Activated naive CD8-positive, alpha-beta T cell (primary cell): Measurements from ENCODE around the gene GPR161.

ENCODE experiments used
- H3K27ac Mint-ChIP-seq: one replicate; pipeline ENCODE4 v1.8.0; 2021; ENCODE audit warnings: mixed read lengths
- H3K27me3 Mint-ChIP-seq: one replicate; pipeline ENCODE4 v1.8.0; 2021; ENCODE audit warnings: mixed read lengths
- H3K36me3 Mint-ChIP-seq: one replicate; pipeline ENCODE4 v1.8.0; 2021; ENCODE audit warnings: mixed read lengths
- H3K4me1 Mint-ChIP-seq: one replicate; pipeline ENCODE4 v1.8.0; 2021; ENCODE audit warnings: low read depth, mixed read lengths
- H3K4me3 Mint-ChIP-seq: one replicate; pipeline ENCODE4 v1.8.0; 2021; ENCODE audit warnings: mild to moderate bottlenecking, mixed read lengths
- H3K9me3 Mint-ChIP-seq: one replicate; pipeline ENCODE4 v1.8.0; 2021; ENCODE audit warnings: low read depth, mixed read lengths

The GPR161 gene

GRCh38 chr1:168105846-168106245 lies 30.9 kb downstream of the GPR161 start:
- no peak overlapping the region for H3K4me3 Mint-ChIP-seq
- H3K27ac Mint-ChIP-seq: no peak overlapping the region
- no peaks in the 10 kb centered on the region for H3K27me3 Mint-ChIP-seq
- no peaks in the 10 kb centered on the region for H3K4me1 Mint-ChIP-seq
- H3K9me3 Mint-ChIP-seq: no peaks in the 10 kb centered on the region
- H3K36me3 Mint-ChIP-seq: no peaks in the 10 kb centered on the region

GRCh38 chr1:168104535-168104934 lies 32.2 kb downstream of the GPR161 start:
- Mint-ChIP-seq H3K36me3 (no peaks in the 10 kb centered on the region), H3K9me3 (no peaks in the 10 kb centered on the region)

DNA sequence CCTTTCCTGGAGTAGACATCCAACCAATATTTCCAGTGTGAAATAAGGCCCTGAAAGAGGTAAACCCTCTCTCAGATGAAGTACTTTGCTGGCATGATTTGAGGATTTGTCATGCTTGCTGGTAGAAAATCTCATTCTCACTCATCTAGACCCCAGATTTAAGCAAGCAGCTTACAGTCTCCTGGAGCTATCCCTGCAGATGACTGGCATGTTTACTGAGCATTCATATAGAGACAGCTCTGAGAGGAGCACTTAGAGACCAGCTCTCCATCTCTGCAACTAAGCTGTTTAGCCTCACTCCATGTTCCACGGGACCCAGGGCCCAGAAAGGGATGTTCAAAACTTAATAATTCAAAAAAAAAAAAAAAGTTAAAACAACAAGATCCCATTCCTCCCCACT lies 34.2 kb downstream of the GPR161 start:
- Mint-ChIP-seq H3K9me3 (no peaks in the 10 kb centered on the region), H3K4me1 (no peaks in the 10 kb centered on the region), H3K27ac (no peak overlapping the region), H3K36me3 (no peaks in the 10 kb centered on the region), H3K4me3 (no peak overlapping the region), H3K27me3 (no peaks in the 10 kb centered on the region)

More at GRCh38 chr1:168104535-168104934, 32.2 kb downstream of the GPR161 start:
- no peak overlapping the region for H3K27ac Mint-ChIP-seq
- no peaks in the 10 kb centered on the region for H3K4me1 Mint-ChIP-seq
- no peak overlapping the region for H3K4me3 Mint-ChIP-seq
- no peaks in the 10 kb centered on the region for H3K27me3 Mint-ChIP-seq

DNA sequence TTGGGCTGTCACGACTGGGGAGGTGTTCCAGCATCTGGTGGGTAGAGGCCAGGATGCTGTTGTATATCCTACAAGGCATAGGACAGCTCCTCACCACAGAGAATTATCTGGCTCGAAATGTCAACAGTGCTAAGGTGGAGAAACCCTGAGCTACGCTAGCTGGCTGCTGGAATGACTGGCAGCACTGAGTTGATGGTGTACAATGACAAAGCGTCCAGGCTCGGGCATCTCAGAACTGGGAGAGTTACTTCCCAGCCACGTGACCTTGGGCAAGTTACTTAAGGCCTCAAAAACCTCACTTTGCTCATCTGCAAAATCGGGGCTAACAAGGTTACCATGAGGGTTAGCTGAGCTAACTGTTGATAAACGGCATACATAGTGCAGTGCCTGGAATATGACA lies 35.4 kb downstream of the GPR161 start:
- Mint-ChIP-seq H3K9me3 (no peaks in the 10 kb centered on the region), H3K4me3 (no peak overlapping the region), H3K4me1 (no peaks in the 10 kb centered on the region), H3K27me3 (no peaks in the 10 kb centered on the region), H3K36me3 (no peaks in the 10 kb centered on the region), H3K27ac (no peak overlapping the region)

GRCh38 chr1:168100315-168101002 lies 36.3 kb downstream of the GPR161 start:
- H3K27me3 Mint-ChIP-seq: no peaks in the 10 kb centered on the region
- H3K4me3 Mint-ChIP-seq: no peak overlapping the region
- H3K27ac Mint-ChIP-seq: no peak overlapping the region
- H3K36me3 Mint-ChIP-seq: no peaks in the 10 kb centered on the region
- no peaks in the 10 kb centered on the region for H3K4me1 Mint-ChIP-seq
- H3K9me3 Mint-ChIP-seq: no peaks in the 10 kb centered on the region

DNA sequence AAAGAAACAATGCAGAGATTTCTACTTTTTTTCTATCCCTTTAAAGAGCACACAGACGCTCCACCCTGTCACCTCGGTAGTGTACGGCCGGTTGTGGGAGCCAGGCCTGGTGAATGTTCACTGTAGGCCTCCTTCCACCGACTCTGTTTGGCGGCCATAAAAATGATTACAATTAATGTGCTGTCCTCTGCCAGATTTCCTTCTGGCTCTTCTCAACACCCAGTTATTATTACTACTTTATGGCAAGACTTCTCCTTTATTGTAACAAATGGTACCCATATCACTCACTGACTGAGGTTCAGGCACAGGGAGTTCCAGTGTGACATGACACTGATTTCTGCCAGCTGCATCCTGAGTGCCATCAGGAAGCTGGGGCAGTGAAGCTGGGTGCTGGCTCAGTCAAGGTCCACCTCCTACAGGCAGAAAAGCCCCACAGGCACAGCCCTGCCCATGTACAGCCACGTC lies 37.4 kb downstream of the GPR161 start:
- H3K27me3 Mint-ChIP-seq: peaks cover 2% of the 10 kb centered on the region
- no peak overlapping the region for H3K27ac Mint-ChIP-seq
- H3K9me3 Mint-ChIP-seq: no peaks in the 10 kb centered on the region
- no peaks in the 10 kb centered on the region for H3K4me1 Mint-ChIP-seq
- no peak overlapping the region for H3K4me3 Mint-ChIP-seq
- H3K36me3 Mint-ChIP-seq: no peaks in the 10 kb centered on the region

DNA sequence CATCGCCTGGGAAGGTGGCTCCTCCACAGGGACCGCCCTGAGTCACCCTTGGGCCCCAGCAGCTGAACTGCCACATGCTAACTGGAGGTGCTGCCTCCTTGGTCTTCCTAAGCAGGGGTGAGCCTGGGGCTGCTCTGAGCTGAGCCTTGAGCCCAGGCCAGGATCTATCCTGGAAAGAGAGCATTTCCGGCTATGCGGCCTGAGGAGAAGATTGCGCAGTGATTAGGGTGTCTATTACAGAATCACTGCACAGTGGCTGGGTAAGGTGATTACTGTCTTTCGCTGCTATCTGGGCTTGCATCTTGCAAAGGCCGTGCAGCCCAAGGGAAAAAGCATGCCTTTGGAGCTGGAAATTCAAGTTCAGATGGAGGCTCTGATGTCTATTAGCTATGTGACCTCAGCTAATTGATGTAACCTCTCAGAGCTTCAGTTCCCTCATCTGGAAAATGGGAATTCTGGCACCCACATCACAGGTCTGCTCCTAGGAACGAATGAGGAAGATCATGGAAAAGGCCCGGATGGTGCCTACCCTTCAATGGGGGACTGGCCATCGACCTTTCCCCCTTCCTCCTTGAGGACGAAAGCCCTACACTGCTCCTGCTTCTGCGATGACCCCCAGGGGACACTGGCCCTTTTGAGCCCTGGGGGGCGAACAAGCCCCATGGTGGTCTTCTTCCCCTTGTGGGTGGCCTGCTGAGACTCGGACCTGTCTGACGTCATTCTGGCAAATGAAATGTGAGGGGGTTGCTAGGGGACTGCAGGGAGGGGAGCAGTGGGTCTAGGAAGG lies 38.0 kb downstream of the GPR161 start:
- Mint-ChIP-seq H3K27me3 (peaks cover 2% of the 10 kb centered on the region), H3K36me3 (no peaks in the 10 kb centered on the region), H3K27ac (no peak overlapping the region), H3K4me1 (no peaks in the 10 kb centered on the region), H3K4me3 (no peak overlapping the region), H3K9me3 (no peaks in the 10 kb centered on the region)

GRCh38 chr1:168097921-168098528 lies 38.7 kb downstream of the GPR161 start:
- Mint-ChIP-seq H3K36me3 (no peaks in the 10 kb centered on the region), H3K4me3 (no peak overlapping the region), H3K4me1 (no peaks in the 10 kb centered on the region)

DNA sequence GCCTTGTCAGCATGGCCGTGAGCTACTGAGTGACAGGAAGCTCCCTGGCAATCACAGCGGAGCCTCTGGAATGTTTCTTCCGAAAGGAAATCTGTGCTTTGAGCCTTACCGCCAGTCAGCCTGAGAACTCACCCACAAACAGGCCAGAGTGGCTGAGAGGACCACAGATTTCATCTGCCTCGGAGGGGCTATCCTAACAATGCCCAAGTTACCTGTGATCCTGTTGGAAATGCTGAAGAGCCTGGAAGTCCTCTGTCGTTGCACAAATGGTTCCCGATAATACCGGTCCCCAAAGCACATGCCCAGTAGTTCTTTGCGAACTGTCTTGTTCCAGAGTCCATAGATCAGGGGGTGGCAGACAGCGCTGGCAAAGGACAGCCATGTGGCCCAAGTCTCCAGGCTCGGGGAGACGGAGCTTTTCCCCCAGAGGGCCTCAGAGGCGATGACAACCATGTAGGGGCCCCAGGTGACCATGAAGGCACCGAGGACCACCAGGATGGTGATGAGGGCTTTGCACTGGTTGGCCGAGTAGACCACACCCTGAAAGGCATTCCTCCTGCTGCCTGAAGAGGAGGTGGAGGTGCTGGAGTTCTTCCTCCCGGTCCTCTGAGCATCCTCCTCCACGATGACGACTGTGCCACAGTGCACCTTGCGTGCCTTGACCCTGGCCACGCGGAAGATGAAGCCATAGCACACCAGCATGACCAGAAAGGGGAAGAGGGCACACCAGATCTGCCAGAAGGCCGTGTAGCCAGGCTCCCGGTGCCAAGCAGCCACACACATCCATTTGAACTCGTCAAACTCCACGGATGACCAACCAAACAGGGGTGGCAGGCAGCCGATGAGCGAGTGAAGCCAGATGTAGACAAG lies 40.2 kb downstream of the GPR161 start:
- Mint-ChIP-seq H3K27ac (no peak overlapping the region), H3K36me3 (no peaks in the 10 kb centered on the region), H3K27me3 (peaks cover 2% of the 10 kb centered on the region), H3K4me1 (no peaks in the 10 kb centered on the region), H3K9me3 (no peaks in the 10 kb centered on the region), H3K4me3 (no peak overlapping the region)

More at GRCh38 chr1:168097921-168098528, 38.7 kb downstream of the GPR161 start:
- H3K27ac Mint-ChIP-seq: no peak overlapping the region
- peaks cover 2% of the 10 kb centered on the region for H3K27me3 Mint-ChIP-seq
- no peaks in the 10 kb centered on the region for H3K9me3 Mint-ChIP-seq

DNA sequence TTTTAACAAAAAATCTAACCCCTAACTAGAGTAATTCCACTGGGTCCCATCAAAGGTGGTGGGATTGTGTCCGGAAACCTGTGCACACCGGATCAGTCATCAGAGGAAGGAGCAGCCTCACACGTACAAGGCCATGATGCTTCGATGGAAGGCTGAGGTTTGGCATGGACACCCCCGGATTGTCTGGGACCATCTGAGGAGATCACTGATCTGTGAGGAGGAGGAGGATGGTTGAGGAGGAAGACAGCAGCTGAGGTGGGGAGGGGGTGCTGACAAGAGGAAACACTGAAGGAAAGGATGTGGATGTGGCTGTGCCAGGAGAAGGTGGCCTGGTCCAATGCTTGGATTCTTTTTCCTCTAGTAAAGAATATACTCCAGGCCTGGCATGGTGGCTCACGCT lies 41.3 kb downstream of the GPR161 start:
- Mint-ChIP-seq H3K4me1 (no peaks in the 10 kb centered on the region), H3K27ac (no peak overlapping the region)

DNA sequence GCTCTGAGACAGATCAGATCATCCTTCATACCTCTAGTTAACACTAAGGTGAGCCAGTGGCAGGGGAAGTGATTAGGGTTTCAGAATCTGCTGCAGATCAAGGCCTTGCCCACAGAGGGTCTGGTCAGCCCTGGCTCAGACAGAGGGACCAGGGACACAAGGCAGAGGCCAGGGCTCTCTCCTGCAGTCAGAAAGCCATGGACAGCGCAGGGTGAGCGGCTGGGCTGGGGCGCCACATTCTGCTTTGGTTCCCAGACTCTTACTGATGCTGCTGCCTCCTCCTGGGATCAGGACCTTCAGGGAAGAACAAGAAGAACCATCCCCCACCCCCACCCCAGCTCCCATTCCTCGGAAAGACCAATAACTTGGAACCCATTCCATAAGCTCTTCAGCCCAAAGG lies 43.1 kb downstream of the GPR161 start:
- peaks cover 2% of the 10 kb centered on the region for H3K27me3 Mint-ChIP-seq
- no peak overlapping the region for H3K4me3 Mint-ChIP-seq
- no peaks in the 10 kb centered on the region for H3K4me1 Mint-ChIP-seq
- H3K27ac Mint-ChIP-seq: no peak overlapping the region
- no peaks in the 10 kb centered on the region for H3K36me3 Mint-ChIP-seq
- H3K9me3 Mint-ChIP-seq: no peaks in the 10 kb centered on the region

More for the DNA sequence above, 41.3 kb downstream of the GPR161 start:
- H3K27me3 Mint-ChIP-seq: peaks cover 2% of the 10 kb centered on the region
- H3K36me3 Mint-ChIP-seq: no peaks in the 10 kb centered on the region
- H3K9me3 Mint-ChIP-seq: no peaks in the 10 kb centered on the region
- no peak overlapping the region for H3K4me3 Mint-ChIP-seq

DNA sequence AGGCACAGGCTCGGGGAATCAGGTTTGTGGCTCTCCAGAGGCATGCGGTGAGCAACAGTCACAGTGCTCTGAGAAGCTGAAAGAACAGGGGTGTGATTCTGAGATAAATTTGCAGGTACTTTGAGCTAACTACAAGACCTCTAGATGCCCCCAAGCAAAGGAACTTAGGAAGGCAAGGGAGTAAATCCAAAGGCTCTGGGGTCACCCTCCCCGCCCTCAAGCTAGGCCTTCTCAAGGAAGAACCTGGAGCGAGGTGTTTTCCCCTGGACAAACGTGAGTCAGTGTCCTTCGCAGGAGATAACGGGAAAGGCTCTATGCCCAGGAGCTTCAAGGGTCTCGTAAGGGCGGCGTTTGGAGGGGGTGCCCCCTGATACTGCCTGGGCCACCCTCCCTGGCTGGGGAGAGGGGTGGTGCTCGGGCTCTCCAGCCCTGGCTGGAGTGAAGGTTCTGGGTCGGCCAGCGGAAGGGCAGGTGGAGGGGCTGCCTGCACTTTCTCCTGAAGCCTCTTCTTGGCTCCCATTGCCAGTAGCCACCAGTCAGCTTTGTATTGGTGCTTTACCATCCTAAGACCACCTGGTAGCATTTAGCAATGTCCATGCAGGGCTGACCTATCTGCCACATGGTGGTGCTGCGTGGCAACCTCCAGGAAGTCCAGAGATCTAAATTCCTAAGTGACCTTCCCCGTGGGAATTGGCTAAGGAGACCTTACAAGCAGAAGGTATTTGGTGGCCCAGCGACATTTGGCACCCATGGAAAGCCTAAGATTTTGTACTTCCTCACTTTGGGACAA lies 44.0 kb downstream of the GPR161 start:
- Mint-ChIP-seq H3K4me1 (no peaks in the 10 kb centered on the region), H3K36me3 (no peaks in the 10 kb centered on the region), H3K27ac (no peak overlapping the region)

GRCh38 chr1:168091720-168092550 lies 44.8 kb downstream of the GPR161 start:
- peaks cover 4% of the 10 kb centered on the region for H3K27me3 Mint-ChIP-seq
- no peak overlapping the region for H3K27ac Mint-ChIP-seq
- no peaks in the 10 kb centered on the region for H3K36me3 Mint-ChIP-seq
- no peaks in the 10 kb centered on the region for H3K9me3 Mint-ChIP-seq
- no peaks in the 10 kb centered on the region for H3K4me1 Mint-ChIP-seq
- no peak overlapping the region for H3K4me3 Mint-ChIP-seq

More for the DNA sequence above, 44.0 kb downstream of the GPR161 start:
- H3K27me3 Mint-ChIP-seq: peaks cover 4% of the 10 kb centered on the region
- no peak overlapping the region for H3K4me3 Mint-ChIP-seq
- no peaks in the 10 kb centered on the region for H3K9me3 Mint-ChIP-seq
